ENCODE data around the gene RILP.

DNA sequence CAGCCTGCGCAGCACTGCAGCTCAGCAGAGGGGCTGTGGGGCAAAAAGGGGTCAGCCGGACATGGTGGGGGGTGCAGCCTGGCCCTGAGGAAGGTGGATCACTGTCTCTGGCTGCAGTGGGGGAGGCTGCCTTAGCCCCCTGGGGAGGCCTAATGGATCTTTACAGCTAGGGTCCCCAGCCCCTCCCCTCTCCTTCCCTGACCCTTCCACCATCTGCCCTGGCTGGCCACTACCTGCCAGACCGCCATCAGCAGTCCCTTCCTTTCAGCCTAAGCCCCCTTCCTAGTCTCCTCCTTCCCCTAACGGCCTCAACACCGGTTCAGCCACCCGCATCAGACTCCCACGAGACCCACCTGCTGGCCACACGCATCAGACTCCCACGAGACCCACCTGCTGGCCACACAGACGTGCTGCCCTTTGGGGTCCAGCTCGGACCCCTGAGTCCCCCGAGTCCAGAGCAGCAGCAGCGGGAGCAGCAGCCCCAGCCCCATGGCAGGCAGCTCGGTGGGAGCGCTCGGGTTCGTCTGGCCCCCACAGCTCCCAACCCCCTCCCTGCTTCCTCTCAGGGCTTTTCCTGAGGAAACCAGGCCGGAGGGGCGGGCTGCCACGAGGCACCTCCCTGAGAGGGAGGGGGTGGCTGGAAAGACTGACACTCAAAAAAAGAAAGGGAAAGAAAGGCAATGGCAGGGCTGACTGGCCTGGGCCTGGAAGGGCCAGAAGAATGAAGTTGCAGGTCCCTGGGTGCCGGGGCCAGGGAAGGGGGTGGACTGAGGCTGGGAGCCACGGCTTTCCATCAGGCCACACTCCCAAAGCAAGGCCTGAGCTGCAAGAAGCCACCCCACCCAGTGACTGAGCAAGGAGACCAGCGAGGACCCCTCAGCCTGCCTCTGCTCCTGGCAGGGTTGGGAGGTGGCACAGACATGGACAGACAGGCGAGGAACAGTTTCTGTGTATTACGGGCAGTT, 4.2 kb downstream of the RILP start, which contains the start of gene SCARF1:
- TF ChIP-seq GATA3 (IDR thresholded peaks at IDR 0.05; ENCODE audit: low read depth, low read length) (no peak), GATA2 (IDR thresholded peaks at IDR 0.05; ENCODE audit: low read depth, low read length) (no peak)

All from SH-SY5Y (cell line).